Liver (tissue), 9 donors: Measurements from ENCODE around the gene DGKB. TPM values are rescaled to one million over a fixed set of nuclear protein-coding genes. Genes with fewer than 3 reads are reported as not detected.

Experiments
- DNase-seq: peaks from one replicate; pipeline ENCODE4 v3.0.0-alpha.2; 2017; ENCODE audit warnings: low spot score
- H3K27ac ChIP-seq, 2 donors: one replicate each; pipeline ENCODE4 v1.7.0; 2013; ENCODE audit warnings: inconsistent platforms in 2 of 2, low read length in 2 of 2, control low read depth in 1 of 2, low read depth in 1 of 2, mild to moderate bottlenecking in 1 of 2
- H3K27me3 ChIP-seq, 4 donors: one replicate each; pipeline versions ENCODE4 v1.6.1 to v1.7.0; 2013; ENCODE audit warnings: low read length in 3 of 4, inconsistent platforms in 1 of 4, mild to moderate bottlenecking in 1 of 4, moderate library complexity in 1 of 4; ENCODE audit not compliant: control insufficient read depth in 4 of 4, insufficient read depth in 4 of 4
- H3K36me3 ChIP-seq, 4 donors: one replicate each; pipeline versions ENCODE4 v1.6.1 to v1.7.0; 2013; ENCODE audit warnings: low read length in 3 of 4, mild to moderate bottlenecking in 3 of 4, low read depth in 1 of 4, moderate library complexity in 1 of 4; ENCODE audit not compliant: control insufficient read depth in 4 of 4, insufficient read depth in 3 of 4
- H3K4me1 ChIP-seq, 4 donors: one replicate each; pipeline versions ENCODE4 v1.6.1 to v1.7.0; 2013; ENCODE audit warnings: low read length in 3 of 4, mild to moderate bottlenecking in 3 of 4, moderate library complexity in 1 of 4; ENCODE audit not compliant: control insufficient read depth in 4 of 4, insufficient read depth in 4 of 4
- H3K4me3 ChIP-seq, 3 donors: one replicate each; pipeline versions ENCODE4 v1.6.1 to v1.7.0; 2013; ENCODE audit warnings: low read length in 3 of 3, control low read depth in 1 of 3, low read depth in 1 of 3, mild to moderate bottlenecking in 1 of 3
- H3K9ac ChIP-seq, 2 donors: one replicate each; pipeline ENCODE4 v1.7.0; 2013; ENCODE audit warnings: low read length in 2 of 2, mild to moderate bottlenecking in 2 of 2, moderate library complexity in 2 of 2, control low read depth in 1 of 2, low read depth in 1 of 2
- H3K9me3 ChIP-seq, 4 donors: one replicate each; pipeline versions ENCODE4 v1.6.1 to v1.7.0; 2013; ENCODE audit warnings: low read length in 3 of 4; ENCODE audit not compliant: control insufficient read depth in 4 of 4
- ATF3 ChIP-seq: IDR thresholded peaks from 2 replicates; pipeline ENCODE4 v1.6.1; 2016; ENCODE audit warnings: antibody characterized with exemption
- EGR1 ChIP-seq, 2 donors: IDR thresholded peaks; 2 replicates each; pipeline ENCODE4 v1.6.1; 2016 to 2018; ENCODE audit warnings: antibody characterized with exemption in 2 of 2, low read depth in 2 of 2
- FOXA1 ChIP-seq: IDR thresholded peaks from 2 replicates; pipeline ENCODE4 v1.6.1; 2016; ENCODE audit warnings: antibody characterized with exemption
- FOXA2 ChIP-seq: IDR thresholded peaks from 2 replicates; pipeline ENCODE4 v1.6.1; 2016; ENCODE audit warnings: antibody characterized with exemption
- GABPA ChIP-seq, 2 donors: IDR thresholded peaks in 1 of 2; conservative IDR thresholded peaks in 1 of 2; 2 replicates each; pipeline ENCODE4 v1.6.1; 2016; ENCODE audit warnings: antibody characterized with exemption in 2 of 2, mild to moderate bottlenecking in 1 of 2, moderate library complexity in 1 of 2
- HNF4A ChIP-seq, 2 donors: conservative IDR thresholded peaks; 2 replicates each; pipeline ENCODE4 v1.6.1; 2016; ENCODE audit warnings: antibody characterized with exemption in 2 of 2, mild to moderate bottlenecking in 2 of 2
- HNF4G ChIP-seq: IDR thresholded peaks from 2 replicates; pipeline ENCODE4 v1.6.1; 2016; ENCODE audit warnings: antibody characterized with exemption
- JUND ChIP-seq, 2 donors: IDR thresholded peaks; 2 replicates each; pipeline ENCODE4 v1.6.1; 2016; ENCODE audit warnings: antibody characterized with exemption in 2 of 2
- MAX ChIP-seq: IDR thresholded peaks from 2 replicates; pipeline ENCODE4 v1.6.1; 2016; ENCODE audit warnings: antibody characterized with exemption
- REST ChIP-seq: IDR thresholded peaks from 2 replicates; pipeline ENCODE4 v1.6.1; 2016; ENCODE audit warnings: antibody characterized with exemption, mild to moderate bottlenecking
- RXRA ChIP-seq, 2 donors: IDR thresholded peaks; 2 replicates each; pipeline ENCODE4 v1.6.1; 2017 to 2018; ENCODE audit warnings: antibody characterized with exemption in 2 of 2, mild to moderate bottlenecking in 1 of 2
- SP1 ChIP-seq: IDR thresholded peaks from 2 replicates; pipeline ENCODE4 v1.6.1; 2018; ENCODE audit warnings: antibody characterized with exemption, mild to moderate bottlenecking
- TAF1 ChIP-seq: conservative IDR thresholded peaks from 2 replicates; pipeline ENCODE4 v1.6.1; 2016; ENCODE audit warnings: antibody characterized with exemption, mild to moderate bottlenecking
- YY1 ChIP-seq: IDR thresholded peaks from 2 replicates; pipeline ENCODE4 v1.6.1; 2016; ENCODE audit warnings: antibody characterized with exemption, mild to moderate bottlenecking
- ZBTB33 ChIP-seq: IDR thresholded peaks from 2 replicates; pipeline ENCODE4 v1.6.1; 2016; ENCODE audit warnings: antibody characterized with exemption
- WGBS: extraction: QIAGEN DNeasy Blood & Tissue Kit; methylation state at CpG from one replicate; pipeline ENCODE4 v1.1.7; 2013; 5-methylcytosine and 5-hydroxymethylcytosine counted together
- polyA plus RNA-seq, 2 donors: library from polyadenylated mRNA; stranded (reverse) in 1 of 2; unstranded in 1 of 2; fragments of 200-250 nt in 1 of 2; fragments of >200 nt in 1 of 2; fragmentation: Nextera tagmentation in 1 of 2; extraction: Ambion mirVana in 1 of 2; gene quantifications; one replicate each; pipeline versions ENCODE4 v1.2.1 to v1.2.3, GENCODE V29; 2013 to 2015
- total RNA-seq, 2 donors: library from RNA; depleted of rRNA; stranded (reverse); fragments of >200 nt; gene quantifications; one replicate each; pipeline ENCODE4 v1.2.3, GENCODE V29; 2014
- donor health status: healthy.
- donor health status: healthy.
- donor health status: healthy.
- donor health status: healthy.
- donor health status: healthy.

Gene DGKB
- total and polyA plus RNA-seq, 4 donors = 0.09 to 0.42 TPM; not detected in 2

DNA sequence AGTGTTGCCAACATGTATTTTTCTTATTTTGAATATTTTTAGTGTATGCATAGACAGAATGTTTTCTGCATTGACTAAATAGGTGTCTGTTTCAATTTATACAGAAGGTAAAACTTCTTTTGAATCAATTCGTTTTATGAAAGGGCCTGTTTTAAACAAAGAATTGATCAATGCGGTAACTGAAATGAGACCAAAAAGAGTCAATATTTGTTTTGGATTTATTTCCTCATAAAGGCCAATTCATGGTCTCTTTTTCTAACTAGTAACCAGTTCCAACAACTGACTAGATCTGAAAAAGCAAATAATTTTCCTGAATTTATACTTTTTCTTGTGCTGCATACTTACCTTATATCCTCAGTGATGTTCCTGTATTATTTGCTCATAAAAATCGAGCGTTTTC lies 320.5 kb downstream of the DGKB start (continued):
- TF ChIP-seq ATF3 (no peak), FOXA2 (peak; percentile 55), GABPA (IDR thresholded peaks at IDR 0.05 in 1 of 2, conservative IDR thresholded peaks at IDR 0.05 in 1 of 2) (no peak), TAF1 (no peak), FOXA1 (no peak)

DNA sequence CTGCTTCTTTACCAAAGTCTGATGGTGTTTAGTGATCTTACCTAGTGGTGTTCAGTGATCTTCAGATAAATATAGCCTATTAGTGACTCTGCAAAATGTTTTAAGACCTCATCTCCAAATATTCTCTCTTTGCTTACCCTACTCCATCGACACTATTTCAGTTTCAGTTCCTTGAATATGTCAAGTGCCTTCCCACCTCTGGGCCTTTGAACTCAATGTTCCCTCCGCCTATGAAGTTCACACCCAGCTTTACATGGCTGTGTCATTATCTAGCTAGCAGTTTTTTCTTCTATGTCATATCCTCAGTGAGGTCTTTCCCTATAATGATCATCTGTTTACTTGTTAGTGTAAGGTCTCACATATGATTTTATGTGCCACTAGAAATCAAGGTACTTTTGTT lies 322.6 kb downstream of the DGKB start:
- TF ChIP-seq FOXA1 (no peak), ATF3 (no peak), REST (no peak), TAF1 (no peak), RXRA (IDR thresholded peaks at IDR 0.05) (no peak), MAX (no peak), GABPA (IDR thresholded peaks at IDR 0.05 in 1 of 2, conservative IDR thresholded peaks at IDR 0.05 in 1 of 2) (no peak), FOXA2 (no peak), ZBTB33 (no peak), JUND (IDR thresholded peaks at IDR 0.05) (no peak), SP1 (no peak), HNF4A (conservative IDR thresholded peaks at IDR 0.05) (no peak), EGR1 (IDR thresholded peaks at IDR 0.05; ENCODE audit: low read depth in 2 of 2) (no peak), YY1 (no peak)
- H3K9me3 ChIP-seq = peaks cover 0 to under 1% (median 0%) of the 10 kb centered on the region in 4 donors
- no peak overlapping the region for H3K27ac ChIP-seq
- peaks cover 0 to 24% (median 13%) of the 10 kb centered on the region in 4 donors for H3K4me1 ChIP-seq
- no peaks in the 10 kb centered on the region for H3K27me3 ChIP-seq
- DNase-seq = no peak
- no peak overlapping the region for H3K4me3 ChIP-seq
- H3K36me3 ChIP-seq = no peaks in the 10 kb centered on the region
- H3K9ac ChIP-seq = no peak overlapping the region
- 47% methylated on average over 2 of the region's 2 CpGs for WGBS

DNA sequence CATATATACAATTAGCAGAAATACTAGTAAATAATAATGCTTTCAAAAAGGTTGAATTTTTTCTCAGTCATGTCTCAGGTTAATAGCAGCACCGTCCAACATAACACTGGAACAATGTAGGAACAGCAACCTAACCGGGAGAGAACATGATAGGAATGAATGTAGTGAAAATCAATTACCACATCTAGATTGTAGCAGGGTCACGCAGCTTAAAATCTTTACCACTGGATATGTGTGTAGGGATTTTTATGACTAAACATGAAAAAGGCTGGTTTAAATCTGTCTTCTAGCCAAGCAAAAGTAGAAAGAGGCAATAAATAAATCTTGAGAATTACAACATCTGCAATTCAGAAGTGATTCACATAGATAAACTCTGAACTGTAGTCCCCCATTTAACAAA lies 326.0 kb downstream of the DGKB start:
- H3K9me3 ChIP-seq = no peaks in the 10 kb centered on the region
- no peak overlapping the region for H3K4me3 ChIP-seq
- 94% methylated on average over 3 of the region's 3 CpGs for WGBS
- no peaks in the 10 kb centered on the region for H3K27me3 ChIP-seq
- no peak overlapping the region for H3K27ac ChIP-seq
- H3K9ac ChIP-seq = no peak overlapping the region
- no peak for DNase-seq
- no peak for TF ChIP-seq SP1
- TF ChIP-seq RXRA (IDR thresholded peaks at IDR 0.05) = no peak
- no peak for TF ChIP-seq HNF4G
- TF ChIP-seq FOXA1 = no peak
- no peak for TF ChIP-seq REST
- peaks cover 0 to 5% (median 2%) of the 10 kb centered on the region in 4 donors for H3K4me1 ChIP-seq
- H3K36me3 ChIP-seq = no peaks in the 10 kb centered on the region
